Smooth muscle cell (in vitro differentiated cells): ENCODE measurements around the gene NBR1. TPM values are rescaled to one million over a fixed set of nuclear protein-coding genes. Genes with fewer than 3 reads are reported as not detected.

Source experiments
- DNase-seq: peaks from one replicate; lab custom pipeline; 2025; ENCODE audit not compliant: unreplicated experiment; lab: John Stamatoyannopoulos, UW
- H2AFZ ChIP-seq: fragments of 200-600 bp; sonication (generic); 2 replicates; pipeline ENCODE4 v1.6.0; 2016; ENCODE audit warnings: antibody characterized with exemption, low read depth, mild to moderate bottlenecking
- H3F3A ChIP-seq: fragments of 200-600 bp; sonication (generic); 2 replicates; pipeline ENCODE4 v1.6.0; 2017; ENCODE audit warnings: antibody characterized with exemption, low read depth
- H3K27ac ChIP-seq: fragments of 200-600 bp; sonication (generic); 2 replicates; pipeline ENCODE4 v1.5.1; 2016; ENCODE audit warnings: low read depth, mild to moderate bottlenecking
- H3K27me3 ChIP-seq: fragments of 200-600 bp; sonication (generic); 2 replicates; pipeline ENCODE4 v1.6.1; 2016; ENCODE audit warnings: low read depth, mild to moderate bottlenecking
- H3K36me3 ChIP-seq: fragments of 200-600 bp; sonication (generic); 2 replicates; pipeline ENCODE4 v1.5.1; 2016; ENCODE audit warnings: low read depth
- H3K4me1 ChIP-seq: fragments of 200-600 bp; sonication (generic); 2 replicates; pipeline ENCODE4 v1.5.1; 2016; ENCODE audit warnings: low read depth
- H3K4me2 ChIP-seq: fragments of 200-600 bp; sonication (generic); 2 replicates; pipeline ENCODE4 v1.6.0; 2016; ENCODE audit warnings: mild to moderate bottlenecking
- H3K4me3 ChIP-seq: fragments of 200-600 bp; sonication (generic); 2 replicates; pipeline ENCODE4 v1.5.1; 2016; ENCODE audit warnings: mild to moderate bottlenecking
- H3K79me2 ChIP-seq: fragments of 200-600 bp; sonication (generic); 2 replicates; pipeline ENCODE4 v1.6.0; 2016; ENCODE audit warnings: low read depth, mild to moderate bottlenecking
- H3K9ac ChIP-seq: fragments of 200-600 bp; sonication (generic); 2 replicates; pipeline ENCODE4 v1.6.0; 2016; ENCODE audit warnings: low read depth
- H3K9me3 ChIP-seq: fragments of 200-600 bp; sonication (generic); replicated peaks from 2 replicates; pipeline ENCODE4 v1.5.1; 2016; ENCODE audit warnings: low read depth
- H4K20me1 ChIP-seq: fragments of 200-600 bp; sonication (generic); 2 replicates; pipeline ENCODE4 v1.6.0; 2016; ENCODE audit warnings: low read depth
- CTCF ChIP-seq: fragments of 200-600 bp; sonication (generic); IDR thresholded peaks from 2 replicates; pipeline ENCODE4 v1.5.1; 2017; ENCODE audit warnings: borderline replicate concordance, mild to moderate bottlenecking, antibody characterized with exemption; ENCODE audit not compliant: insufficient read depth, poor library complexity, severe bottlenecking
- WGBS: methylation state at CpG from one replicate; pipeline ENCODE4 v1.1.7; 2016; ENCODE audit warnings: low lambda C conversion rate; 5-methylcytosine and 5-hydroxymethylcytosine counted together
- polyA plus RNA-seq: library from polyadenylated mRNA; unstranded; fragments of >200 nt; fragmentation: Nextera tagmentation; extraction: Ambion mirVana; gene quantifications from 2 replicates; pipeline ENCODE4 v1.2.1, GENCODE V29; 2016
- total RNA-seq: library from RNA; depleted of rRNA; stranded (reverse); fragments of >200 nt; gene quantifications from 2 replicates; pipeline ENCODE4 v1.2.3, GENCODE V29; 2014

NBR1 gene
- total RNA-seq (73.9 and 88.5 TPM in 2 replicates), polyA plus RNA-seq (43.5 and 47.6 TPM in 2 replicates)

GRCh38 chr17:43170766-43171585 lies at the start of gene NBR1:
TSS of gene NBR1 (plus strand) at chr17:43171214. CDS start at chr17:43175800, 4,586 bp downstream.
- peak within 1 kb of the TSS; percentile 95 for H3K9ac ChIP-seq
- H3K79me2 ChIP-seq: peaks cover 40% of the 10 kb centered on the region
- TF ChIP-seq CTCF: no peak
- H3K27ac ChIP-seq: peak within 1 kb of the TSS; percentile 96
- peaks cover 12% of the 10 kb centered on the region for H4K20me1 ChIP-seq
- H3K4me2 ChIP-seq: peak within 1 kb of the TSS; percentile 87
- peaks cover 11% of the 10 kb centered on the region for H3F3A ChIP-seq
- H3K36me3 ChIP-seq: no peaks in the 10 kb centered on the region
- WGBS: 2% methylated on average over 41 of the region's 41 CpGs
- DNase-seq: peak; percentile 77
- peaks cover 11% of the 10 kb centered on the region for H3K4me1 ChIP-seq
- peak within 1 kb of the TSS; percentile 59 for H3K4me3 ChIP-seq
- no peaks in the 10 kb centered on the region for H3K27me3 ChIP-seq
- peak within 1 kb of the TSS; percentile 73 for H2AFZ ChIP-seq
- no peaks in the 10 kb centered on the region for H3K9me3 ChIP-seq

GRCh38 chr17:43125133-43125966 lies 45.7 kb upstream of the NBR1 start, which contains the start of gene BRCA1:
TSS of gene BRCA1 (minus strand) at chr17:43125364. CDS start at chr17:43124096, 1,268 bp downstream.
- H3K4me3 ChIP-seq: peak within 1 kb of the TSS; percentile 91
- H3F3A ChIP-seq: no peaks in the 10 kb centered on the region
- peak; percentile 57 for DNase-seq
- H3K9me3 ChIP-seq: no peaks in the 10 kb centered on the region
- no peaks in the 10 kb centered on the region for H4K20me1 ChIP-seq
- H3K4me2 ChIP-seq: peak within 1 kb of the TSS; percentile 95
- no peaks in the 10 kb centered on the region for H3K36me3 ChIP-seq
- H3K27ac ChIP-seq: peak within 1 kb of the TSS; percentile 90
- H3K79me2 ChIP-seq: peaks cover 19% of the 10 kb centered on the region
- peaks cover 13% of the 10 kb centered on the region for H3K4me1 ChIP-seq
- no peaks in the 10 kb centered on the region for H3K27me3 ChIP-seq
- no peak for TF ChIP-seq CTCF
- H2AFZ ChIP-seq: peak within 1 kb of the TSS; percentile 99
- 4% methylated on average over 38 of the region's 38 CpGs for WGBS
- peak within 1 kb of the TSS; percentile 92 for H3K9ac ChIP-seq

- WGBS: 81% methylated on average over 52 of the region's 59 CpGs
- DNase-seq: no peak
- no peak for TF ChIP-seq CTCF
Measured at GRCh38 chr17:43125967-43126910, 44.8 kb upstream of the NBR1 start.

More at GRCh38 chr17:43125967-43126910, 44.8 kb upstream of the NBR1 start:
- Histone ChIP-seq H3K27ac (peak overlapping the region; percentile 90), H3F3A (no peaks in the 10 kb centered on the region), H2AFZ (peak overlapping the region; percentile 90), H3K4me3 (peak overlapping the region; percentile 91), H4K20me1 (no peaks in the 10 kb centered on the region), H3K9ac (peak overlapping the region; percentile 92), H3K4me2 (peak overlapping the region; percentile 95), H3K9me3 (no peaks in the 10 kb centered on the region), H3K36me3 (no peaks in the 10 kb centered on the region), H3K4me1 (peaks cover 13% of the 10 kb centered on the region), H3K79me2 (peaks cover 19% of the 10 kb centered on the region), H3K27me3 (no peaks in the 10 kb centered on the region)
